ENCODE results near the gene ARHGEF37. TPM values are rescaled to one million over a fixed set of nuclear protein-coding genes. Genes with fewer than 3 reads are reported as not detected.
A peak's percentile ranks its signal among the peaks of the same experiment; 100 is the strongest.

ARHGEF37 gene
- total and polyA plus RNA-seq, 9 of the 15 experiments (the other 6 are each of a cell fraction or from before 2014, with no cell fraction given): 0.01 to 0.27 (median 0.05) TPM

- no peak overlapping the region for H2AFZ ChIP-seq (ENCODE audit: low read depth, low read length)
- TF ChIP-seq ATF3 (IDR thresholded peaks at IDR 0.05) (no peak), ATF3 (CRISPR knock-in tag; conservative IDR thresholded peaks at IDR 0.05) (no peak), KDM1A (IDR thresholded peaks at IDR 0.05) (peak in 1 of 2 experiments; percentile 43; a peak in 1 of 4 replicates), TCF3 (CRISPR knock-in tag; IDR thresholded peaks at IDR 0.05) (no peak), YBX1 (IDR thresholded peaks at IDR 0.05) (no peak), ZBTB12 (CRISPR knock-in tag; IDR thresholded peaks at IDR 0.05) (no peak), BCOR (IDR thresholded peaks at IDR 0.05) (peak; percentile 90), MAZ (CRISPR knock-in tag; conservative IDR thresholded peaks at IDR 0.05 in 1 of 2, IDR thresholded peaks at IDR 0.05 in 1 of 2) (no peak), DLX4 (CRISPR knock-in tag; IDR thresholded peaks at IDR 0.05) (no peak), CEBPG (CRISPR knock-in tag; IDR thresholded peaks at IDR 0.05) (no peak), CEBPG (tag; conservative IDR thresholded peaks at IDR 0.05 in 1 of 2, IDR thresholded peaks at IDR 0.05 in 1 of 2) (no peak)
- TF ChIP-seq, protein P1, sequence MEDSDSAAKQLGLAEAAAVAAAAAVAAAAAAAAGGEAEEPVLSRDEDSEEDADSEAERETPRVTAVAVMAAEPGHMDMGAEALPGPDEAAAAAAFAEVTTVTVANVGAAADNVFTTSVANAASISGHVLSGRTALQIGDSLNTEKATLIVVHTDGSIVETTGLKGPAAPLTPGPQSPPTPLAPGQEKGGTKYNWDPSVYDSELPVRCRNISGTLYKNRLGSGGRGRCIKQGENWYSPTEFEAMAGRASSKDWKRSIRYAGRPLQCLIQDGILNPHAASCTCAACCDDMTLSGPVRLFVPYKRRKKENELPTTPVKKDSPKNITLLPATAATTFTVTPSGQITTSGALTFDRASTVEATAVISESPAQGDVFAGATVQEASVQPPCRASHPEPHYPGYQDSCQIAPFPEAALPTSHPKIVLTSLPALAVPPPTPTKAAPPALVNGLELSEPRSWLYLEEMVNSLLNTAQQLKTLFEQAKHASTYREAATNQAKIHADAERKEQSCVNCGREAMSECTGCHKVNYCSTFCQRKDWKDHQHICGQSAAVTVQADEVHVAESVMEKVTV (CRISPR knock-in tag; IDR thresholded peaks at IDR 0.05): no peak
- TF ChIP-seq, protein P2, sequence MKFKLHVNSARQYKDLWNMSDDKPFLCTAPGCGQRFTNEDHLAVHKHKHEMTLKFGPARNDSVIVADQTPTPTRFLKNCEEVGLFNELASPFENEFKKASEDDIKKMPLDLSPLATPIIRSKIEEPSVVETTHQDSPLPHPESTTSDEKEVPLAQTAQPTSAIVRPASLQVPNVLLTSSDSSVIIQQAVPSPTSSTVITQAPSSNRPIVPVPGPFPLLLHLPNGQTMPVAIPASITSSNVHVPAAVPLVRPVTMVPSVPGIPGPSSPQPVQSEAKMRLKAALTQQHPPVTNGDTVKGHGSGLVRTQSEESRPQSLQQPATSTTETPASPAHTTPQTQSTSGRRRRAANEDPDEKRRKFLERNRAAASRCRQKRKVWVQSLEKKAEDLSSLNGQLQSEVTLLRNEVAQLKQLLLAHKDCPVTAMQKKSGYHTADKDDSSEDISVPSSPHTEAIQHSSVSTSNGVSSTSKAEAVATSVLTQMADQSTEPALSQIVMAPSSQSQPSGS (CRISPR knock-in tag; IDR thresholded peaks at IDR 0.05): no peak
- TF ChIP-seq, protein P3, sequence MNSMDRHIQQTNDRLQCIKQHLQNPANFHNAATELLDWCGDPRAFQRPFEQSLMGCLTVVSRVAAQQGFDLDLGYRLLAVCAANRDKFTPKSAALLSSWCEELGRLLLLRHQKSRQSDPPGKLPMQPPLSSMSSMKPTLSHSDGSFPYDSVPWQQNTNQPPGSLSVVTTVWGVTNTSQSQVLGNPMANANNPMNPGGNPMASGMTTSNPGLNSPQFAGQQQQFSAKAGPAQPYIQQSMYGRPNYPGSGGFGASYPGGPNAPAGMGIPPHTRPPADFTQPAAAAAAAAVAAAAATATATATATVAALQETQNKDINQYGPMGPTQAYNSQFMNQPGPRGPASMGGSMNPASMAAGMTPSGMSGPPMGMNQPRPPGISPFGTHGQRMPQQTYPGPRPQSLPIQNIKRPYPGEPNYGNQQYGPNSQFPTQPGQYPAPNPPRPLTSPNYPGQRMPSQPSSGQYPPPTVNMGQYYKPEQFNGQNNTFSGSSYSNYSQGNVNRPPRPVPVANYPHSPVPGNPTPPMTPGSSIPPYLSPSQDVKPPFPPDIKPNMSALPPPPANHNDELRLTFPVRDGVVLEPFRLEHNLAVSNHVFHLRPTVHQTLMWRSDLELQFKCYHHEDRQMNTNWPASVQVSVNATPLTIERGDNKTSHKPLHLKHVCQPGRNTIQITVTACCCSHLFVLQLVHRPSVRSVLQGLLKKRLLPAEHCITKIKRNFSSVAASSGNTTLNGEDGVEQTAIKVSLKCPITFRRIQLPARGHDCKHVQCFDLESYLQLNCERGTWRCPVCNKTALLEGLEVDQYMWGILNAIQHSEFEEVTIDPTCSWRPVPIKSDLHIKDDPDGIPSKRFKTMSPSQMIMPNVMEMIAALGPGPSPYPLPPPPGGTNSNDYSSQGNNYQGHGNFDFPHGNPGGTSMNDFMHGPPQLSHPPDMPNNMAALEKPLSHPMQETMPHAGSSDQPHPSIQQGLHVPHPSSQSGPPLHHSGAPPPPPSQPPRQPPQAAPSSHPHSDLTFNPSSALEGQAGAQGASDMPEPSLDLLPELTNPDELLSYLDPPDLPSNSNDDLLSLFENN (IDR thresholded peaks at IDR 0.05; ENCODE audit: low read depth in 2 of 2, low read length in 2 of 2): no peak
Measured at GRCh38 chr5:149681922-149682321, 100.6 kb downstream of the ARHGEF37 start.

More at GRCh38 chr5:149681922-149682321, 100.6 kb downstream of the ARHGEF37 start:
- Histone ChIP-seq H3K79me2 (ENCODE audit: control insufficient read depth, insufficient read depth, low read length) (no peaks in the 10 kb centered on the region), H3K27me3 (ENCODE audit: control insufficient read depth in 2 of 2, insufficient read depth in 2 of 2, low read length in 2 of 2) (no peaks in the 10 kb centered on the region; a peak in 1 of 5 replicates), H3K9ac (ENCODE audit: insufficient read depth in 1 of 2, low read depth in 2 of 2, low read length in 2 of 2) (no peak overlapping the region), H3K36me3 (ENCODE audit: control insufficient read depth, insufficient read depth, low read length) (no peaks in the 10 kb centered on the region), H3K4me2 (ENCODE audit: insufficient read depth, low read length) (no peak overlapping the region), H3K4me3 (no peak overlapping the region), H3K9me3 (replicated peaks; ENCODE audit: control insufficient read depth, insufficient read depth, low read depth, low read length) (no peaks in the 10 kb centered on the region), H3K9me1 (ENCODE audit: control insufficient read depth, insufficient read depth, low read length) (no peaks in the 10 kb centered on the region), H3K27ac (ENCODE audit: extremely low read depth, low read depth, low read length) (no peak overlapping the region), H4K20me1 (replicated peaks; ENCODE audit: control insufficient read depth, insufficient read depth, low read length) (no peaks in the 10 kb centered on the region), H3K4me1 (replicated peaks in 1 of 2; ENCODE audit: control insufficient read depth in 2 of 2, insufficient read depth in 2 of 2, low read length in 2 of 2) (peaks cover 0 to 27% of the 10 kb centered on the region in 2 experiments; a peak in 2 of 5 replicates)
- WGBS (ENCODE audit: insufficient coverage, low coverage, missing lambda C conversion rate): 62% methylated on average over 2 of the region's 2 CpGs
- no TSS peak for BruUV-seq (replicated peaks)
- POLR2A ChIA-PET: no interaction called here
- intact Hi-C loops (cut with micrococcal nuclease) (no loop called here), in situ Hi-C loops (cut with MboI) (no loop called here)
- CTCF ChIA-PET (ENCODE audit: low intra/inter-chr PET ratio): no interaction called here
- ATAC-seq (no peak), FAIRE-seq (no peak), DNase-seq (ENCODE audit: extremely low read depth in 1 of 4, low spot score in 3 of 4) (no peak)

Data from K562 (cell line).